ENCODE measurements around the gene TNRC6C.
A peak's percentile ranks its signal among the peaks of the same experiment; 100 is the strongest.

The TNRC6C gene

DNA sequence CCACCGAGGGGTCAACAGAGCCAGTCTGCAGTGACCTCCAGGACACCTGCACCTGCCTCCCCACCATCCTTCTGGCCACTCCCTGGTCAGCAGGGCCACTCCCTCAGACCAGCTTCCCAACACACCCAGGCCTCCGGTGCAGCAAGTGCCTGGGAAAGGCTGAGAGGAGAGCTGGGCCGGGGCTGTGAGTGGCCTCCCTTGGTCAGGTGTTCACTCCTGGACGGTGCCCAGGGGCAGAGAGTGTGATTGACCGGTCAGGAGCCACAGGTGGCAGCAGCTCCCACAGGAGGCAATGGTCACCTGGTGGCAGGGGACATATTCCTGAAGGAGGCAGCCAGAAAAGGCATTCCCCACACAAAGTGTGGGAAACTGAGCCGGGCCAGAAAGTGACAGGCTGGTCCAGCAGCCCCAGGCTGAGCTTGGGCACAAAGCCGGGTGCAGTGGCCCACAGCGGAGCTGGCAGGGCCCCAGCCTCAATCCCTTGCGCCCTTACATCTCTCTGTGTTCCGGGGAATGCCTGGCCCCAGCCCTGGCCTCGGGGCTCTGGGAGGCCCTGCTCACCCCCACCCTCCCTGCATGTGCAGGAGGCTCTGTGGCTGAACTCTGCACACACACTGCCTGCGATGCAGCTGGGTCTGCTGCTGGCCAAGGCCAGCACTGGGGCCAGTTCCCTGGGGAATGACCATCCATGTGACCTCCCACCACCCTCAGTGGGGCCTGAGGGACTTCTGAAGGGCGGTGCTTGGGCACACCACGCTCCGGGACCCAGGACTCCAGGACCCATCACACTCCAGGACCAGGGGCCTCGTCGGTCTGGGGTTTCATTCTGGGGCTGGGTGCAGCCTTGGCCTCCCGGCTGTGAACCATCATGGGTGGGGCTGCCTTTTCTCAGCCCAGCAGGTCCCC, 186.5 kb downstream of the TNRC6C start:
- H3K4me1 Mint-ChIP-seq (ENCODE audit: low read depth) = peaks cover 84% of the 10 kb centered on the region
- H3K4me3 Mint-ChIP-seq = peak overlapping the region; percentile 65
- H3K27ac Mint-ChIP-seq = peak overlapping the region; percentile 89

DNA sequence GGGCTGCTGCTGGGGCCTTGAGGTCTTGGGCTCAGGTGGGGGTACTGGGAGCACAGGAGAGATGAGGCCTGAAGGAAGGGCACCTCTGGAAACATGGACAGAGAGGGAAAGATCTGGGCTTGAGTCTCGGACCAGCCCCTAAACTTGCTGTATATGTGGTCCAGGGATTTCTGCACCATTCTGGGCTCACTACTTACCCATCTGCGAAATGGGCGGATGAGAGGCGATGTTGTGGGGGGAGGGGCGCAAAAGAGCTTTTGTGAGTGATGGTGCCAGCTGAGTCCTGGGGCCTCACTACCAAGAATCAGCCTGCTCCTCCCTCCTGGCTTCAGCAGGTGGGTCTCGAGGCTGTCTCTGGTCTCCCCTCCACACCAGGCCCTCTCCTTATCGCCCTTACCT, 188.0 kb downstream of the TNRC6C start:
- Mint-ChIP-seq H3K4me1 (ENCODE audit: low read depth) (peaks cover 70% of the 10 kb centered on the region), H3K9me3 (no peaks in the 10 kb centered on the region), H3K36me3 (ENCODE audit: low read depth) (peaks cover 14% of the 10 kb centered on the region), H3K27ac (peak overlapping the region; percentile 70), H3K27me3 (peaks cover 4% of the 10 kb centered on the region), H3K4me3 (no peak overlapping the region)
- intact Hi-C loops (cut with micrococcal nuclease) = no loop called here

More for the DNA sequence above, 186.5 kb downstream of the TNRC6C start:
- H3K36me3 Mint-ChIP-seq (ENCODE audit: low read depth) = peaks cover 16% of the 10 kb centered on the region
- no peaks in the 10 kb centered on the region for H3K9me3 Mint-ChIP-seq
- peaks cover 4% of the 10 kb centered on the region for H3K27me3 Mint-ChIP-seq
- intact Hi-C loops (cut with micrococcal nuclease) = loop anchor here (1.0 kb wide), 1 partner anchor 29 kb away; no protein-coding TSS in a partner anchor

DNA sequence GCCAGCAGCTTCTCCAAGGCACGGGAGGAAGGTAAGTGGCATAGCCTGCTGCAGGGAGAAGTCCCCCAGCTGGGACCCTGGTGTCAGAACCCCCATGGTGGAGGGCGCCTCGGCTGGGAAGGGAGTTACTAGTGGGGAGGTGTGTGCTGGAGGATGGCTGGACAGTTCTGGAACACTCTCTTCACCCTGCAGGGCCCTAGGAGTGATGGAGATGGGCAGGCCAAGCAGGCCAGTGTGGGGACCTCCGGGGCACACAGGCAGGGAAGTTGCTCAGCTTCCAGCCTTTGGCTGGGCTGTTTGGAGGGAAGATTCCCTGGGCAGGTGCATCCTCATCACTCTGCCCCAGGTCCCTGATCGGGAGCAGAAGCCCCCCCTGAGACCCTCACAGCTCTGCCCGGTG, 188.4 kb downstream of the TNRC6C start:
- Mint-ChIP-seq H3K9me3 (no peaks in the 10 kb centered on the region), H3K27me3 (peaks cover 4% of the 10 kb centered on the region), H3K36me3 (ENCODE audit: low read depth) (peaks cover 10% of the 10 kb centered on the region), H3K27ac (peak overlapping the region; percentile 70), H3K4me1 (ENCODE audit: low read depth) (peaks cover 66% of the 10 kb centered on the region), H3K4me3 (no peak overlapping the region)
- intact Hi-C loops (cut with micrococcal nuclease) = no loop called here

DNA sequence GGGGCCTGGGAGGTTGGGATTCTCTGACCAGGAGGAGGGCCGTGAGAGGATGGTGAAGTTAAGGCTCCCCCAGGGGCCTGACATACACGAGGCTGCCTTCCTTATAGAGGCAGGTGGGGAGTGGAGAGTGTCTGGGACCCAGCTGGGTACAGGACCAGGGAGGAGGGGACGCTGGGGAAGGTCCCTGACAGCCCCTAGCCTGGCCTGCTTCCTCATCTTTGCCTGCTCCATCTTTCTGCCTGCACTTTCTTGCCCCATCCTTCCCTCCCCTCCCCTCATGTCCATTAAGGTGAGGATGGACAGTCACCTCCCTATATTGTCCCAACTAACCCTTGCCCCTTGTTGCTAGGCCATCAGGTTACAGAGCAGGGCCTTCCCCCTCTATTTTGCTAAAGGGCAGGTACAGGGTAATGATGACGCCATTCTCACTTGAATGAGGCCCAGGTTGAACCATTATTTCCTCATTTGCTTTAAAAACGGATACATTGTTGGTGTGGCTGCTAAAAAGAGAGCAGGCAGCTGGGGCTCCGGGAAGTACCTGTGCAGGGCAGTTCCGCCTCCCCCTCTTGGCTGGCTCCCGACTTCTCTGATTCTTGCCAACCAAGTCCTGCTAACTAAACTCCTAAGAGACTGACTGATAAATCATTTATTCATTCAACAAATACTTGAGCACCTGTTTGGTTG, 189.0 kb downstream of the TNRC6C start:
- Mint-ChIP-seq H3K9me3 (no peaks in the 10 kb centered on the region), H3K27me3 (peaks cover 4% of the 10 kb centered on the region), H3K4me1 (ENCODE audit: low read depth) (peaks cover 60% of the 10 kb centered on the region), H3K27ac (no peak overlapping the region), H3K4me3 (no peak overlapping the region), H3K36me3 (ENCODE audit: low read depth) (peaks cover 5% of the 10 kb centered on the region)
- intact Hi-C loops (cut with micrococcal nuclease) = no loop called here

DNA sequence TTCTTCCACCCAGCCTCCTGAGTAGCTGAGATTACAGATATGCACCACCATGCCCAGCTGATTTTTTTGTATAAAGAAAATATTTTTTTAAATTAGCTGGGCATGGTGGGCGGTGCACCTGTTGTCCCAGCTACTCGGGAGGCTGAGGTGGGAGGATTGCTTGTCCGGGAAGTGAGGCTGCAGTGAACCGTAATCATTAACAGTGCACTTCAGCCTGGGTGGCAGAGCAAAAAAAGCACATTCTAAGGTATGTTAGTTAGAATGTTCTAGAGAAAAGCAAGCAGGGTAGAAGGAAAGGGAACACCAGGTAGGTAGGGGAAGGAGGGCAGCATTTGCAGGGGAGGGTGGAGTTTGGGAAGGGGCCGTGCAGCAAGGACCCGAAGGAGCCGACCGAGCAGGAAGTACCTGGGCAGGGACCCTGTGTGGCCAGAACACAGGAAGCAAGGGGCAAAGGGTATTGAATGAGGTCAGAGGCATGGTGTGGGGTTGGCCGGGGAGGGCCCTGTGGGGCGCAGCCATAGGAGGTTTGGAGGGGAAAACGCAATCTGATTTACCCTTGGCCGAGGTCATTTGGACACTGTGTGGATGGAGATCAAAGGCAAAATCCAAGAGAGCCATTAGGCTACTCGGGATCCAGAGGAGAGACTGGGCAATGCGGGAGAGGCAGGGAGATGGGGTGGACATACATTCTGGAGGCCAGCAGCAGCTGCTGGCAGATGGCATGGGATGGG, 189.9 kb downstream of the TNRC6C start:
- intact Hi-C loops (cut with micrococcal nuclease) = no loop called here
- peaks cover 4% of the 10 kb centered on the region for H3K27me3 Mint-ChIP-seq
- H3K27ac Mint-ChIP-seq = peak overlapping the region; percentile 28
- no peaks in the 10 kb centered on the region for H3K9me3 Mint-ChIP-seq
- peaks cover 53% of the 10 kb centered on the region for H3K4me1 Mint-ChIP-seq (ENCODE audit: low read depth)
- no peaks in the 10 kb centered on the region for H3K36me3 Mint-ChIP-seq (ENCODE audit: low read depth)
- H3K4me3 Mint-ChIP-seq = no peak overlapping the region

DNA sequence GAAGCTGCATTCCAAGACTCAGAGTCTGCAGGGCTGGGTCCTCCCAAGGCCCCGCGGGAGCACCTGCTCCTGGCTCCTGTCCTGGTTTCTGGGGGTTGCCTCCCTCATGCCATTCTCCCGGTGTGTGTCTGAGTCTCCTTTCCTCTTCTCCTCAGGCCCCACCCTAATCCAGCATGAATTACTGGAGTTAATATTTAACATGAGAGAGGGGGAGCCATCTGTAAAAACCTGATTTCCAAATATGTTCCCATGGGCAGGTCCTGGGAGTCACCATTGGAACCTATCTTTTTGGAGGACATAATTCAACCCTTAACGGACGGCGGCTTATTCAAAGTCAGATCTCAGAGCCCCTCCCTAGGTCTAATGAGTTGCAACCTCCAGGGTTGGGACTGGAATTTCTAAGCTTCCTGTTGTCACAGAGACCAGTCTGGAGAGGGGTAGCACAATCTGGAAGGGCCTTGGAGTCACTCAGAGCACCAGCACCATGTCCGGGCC, 193.1 kb downstream of the TNRC6C start:
- peaks cover 33% of the 10 kb centered on the region for H3K4me1 Mint-ChIP-seq (ENCODE audit: low read depth)
- no peak overlapping the region for H3K4me3 Mint-ChIP-seq
- no peaks in the 10 kb centered on the region for H3K36me3 Mint-ChIP-seq (ENCODE audit: low read depth)
- H3K27ac Mint-ChIP-seq = peak overlapping the region; percentile 51
- intact Hi-C loops (cut with micrococcal nuclease) = no loop called here
- H3K27me3 Mint-ChIP-seq = peaks cover 4% of the 10 kb centered on the region
- no peaks in the 10 kb centered on the region for H3K9me3 Mint-ChIP-seq

DNA sequence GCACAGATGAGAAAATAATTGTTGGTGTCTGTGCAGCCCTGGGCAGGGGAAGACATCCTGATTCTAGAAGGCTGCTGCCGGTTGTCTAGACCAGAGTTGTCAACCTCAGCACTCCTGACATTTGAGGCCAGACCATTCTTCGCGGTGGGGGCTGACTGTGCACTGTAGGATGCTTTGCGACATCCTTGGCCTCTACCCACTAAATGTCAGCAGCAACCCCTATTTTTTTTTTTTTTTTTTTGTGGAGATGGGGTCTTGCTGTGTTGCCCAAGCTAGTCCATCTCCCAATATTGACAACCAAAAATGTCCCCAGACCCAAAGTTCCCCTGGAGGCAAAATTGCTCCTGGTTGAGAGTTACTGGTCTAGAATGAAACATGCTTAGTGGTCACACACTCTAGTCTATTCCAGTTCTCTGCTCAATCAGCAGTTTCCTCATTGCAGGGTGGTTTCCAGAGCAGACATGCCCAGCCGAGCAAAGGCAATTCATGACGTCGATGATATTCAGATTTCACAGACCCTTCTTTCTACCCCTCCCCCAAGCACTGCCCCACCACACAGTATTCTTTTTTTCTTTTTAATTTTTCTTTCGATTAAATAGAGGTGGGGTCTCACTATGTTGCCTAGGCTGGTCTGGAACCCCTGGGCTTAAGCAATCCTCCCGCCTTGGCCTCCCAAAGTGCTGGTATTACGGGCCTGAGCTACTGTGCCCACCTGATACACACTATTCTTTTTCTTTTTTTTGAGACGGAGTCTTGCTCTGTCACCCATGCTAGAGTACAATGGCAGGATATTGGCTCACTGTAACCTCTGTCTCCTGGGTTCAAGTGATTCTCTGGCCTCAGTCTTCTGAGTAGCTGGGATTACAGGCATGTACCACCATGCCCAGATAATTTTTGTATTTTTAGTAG, 196.7 kb downstream of the TNRC6C start:
- Mint-ChIP-seq H3K27me3 (no peaks in the 10 kb centered on the region), H3K36me3 (ENCODE audit: low read depth) (no peaks in the 10 kb centered on the region), H3K4me3 (no peak overlapping the region), H3K4me1 (ENCODE audit: low read depth) (peaks cover 36% of the 10 kb centered on the region), H3K27ac (peak overlapping the region; percentile 85), H3K9me3 (no peaks in the 10 kb centered on the region)
- intact Hi-C loops (cut with micrococcal nuclease) = no loop called here
